GM18868 (cell line): ENCODE data around the gene AVPR1A.

Source experiments
- ATAC-seq: cut with Tn5 transposase; IDR thresholded peaks from one replicate; pipeline ENCODE4 v1.9.1; 2021; ENCODE audit warnings: mild to moderate bottlenecking, moderate library complexity; ENCODE audit not compliant: unreplicated experiment

AVPR1A gene

DNA sequence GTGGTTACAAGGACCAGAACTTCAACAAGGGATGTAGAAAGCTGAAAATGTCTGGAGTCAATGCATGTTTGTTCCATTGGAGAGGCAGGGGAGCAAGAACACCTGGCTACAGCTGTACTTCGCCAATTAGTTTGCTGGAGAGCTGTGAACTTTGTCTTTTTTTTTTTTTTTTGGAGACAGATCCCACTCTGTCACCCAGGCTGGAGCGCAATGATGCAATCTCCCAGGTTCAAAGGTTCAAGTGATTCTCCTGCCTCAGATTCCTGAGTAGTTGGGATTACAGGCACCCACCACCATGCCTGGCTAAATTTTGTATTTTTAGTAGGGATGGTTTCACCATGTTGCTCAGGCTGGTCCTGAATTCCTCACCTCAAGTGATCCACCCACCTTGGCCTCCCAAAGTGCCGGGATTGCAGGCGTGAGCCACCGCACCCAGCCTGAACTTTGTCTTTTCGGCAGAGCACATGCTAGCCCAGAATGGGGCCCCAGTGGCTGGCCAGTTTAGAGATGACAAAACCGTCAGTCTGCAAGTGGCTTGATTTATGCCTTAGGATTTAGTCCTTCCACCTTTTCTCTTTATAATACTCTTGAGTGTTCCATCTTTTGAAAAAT, 55.5 kb downstream of the AVPR1A start:
- ATAC-seq, result no peak

DNA sequence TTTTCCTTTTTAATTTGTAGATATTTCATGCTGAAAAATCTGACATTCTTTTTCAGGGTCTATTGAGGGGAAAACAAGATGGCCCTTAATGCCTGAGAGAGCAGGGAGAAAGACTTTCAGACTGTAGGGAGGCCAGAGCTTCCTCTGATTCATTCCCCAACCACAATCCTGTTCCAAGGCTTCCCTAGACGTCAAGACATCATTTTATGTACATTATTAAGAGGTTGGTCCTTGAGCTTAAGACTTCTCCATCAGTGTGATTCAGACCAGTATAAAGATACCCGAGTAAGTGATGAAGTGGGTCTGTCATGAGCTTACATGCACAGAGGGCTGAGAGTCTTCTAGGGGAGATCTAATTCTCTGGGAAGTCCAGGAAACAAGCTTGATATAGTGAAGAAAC, 57.3 kb downstream of the AVPR1A start:
- no peak for ATAC-seq

DNA sequence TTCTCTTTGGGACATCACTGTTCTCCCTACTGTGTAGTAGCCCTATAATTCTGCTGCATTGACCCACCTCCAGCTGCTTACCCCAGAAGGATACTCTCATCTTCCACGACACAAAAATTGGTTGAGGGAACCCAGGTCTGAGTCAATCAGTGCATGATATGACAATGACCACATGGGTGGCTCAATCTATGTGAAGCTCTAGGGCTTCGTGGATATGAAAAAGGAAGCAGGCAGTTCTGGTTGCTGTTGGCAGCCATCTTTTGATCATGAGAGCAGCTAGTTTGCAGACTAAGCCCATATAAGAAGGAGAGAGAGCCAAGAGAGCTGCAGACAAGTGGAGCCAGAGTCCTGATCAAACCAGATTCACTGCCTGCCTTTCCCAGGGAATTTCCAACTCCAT, 57.9 kb downstream of the AVPR1A start:
- ATAC-seq, result peak; percentile 89
